A549 (cell line): ENCODE measurements around the gene ARHGEF10L. TPM values are rescaled to one million over a fixed set of nuclear protein-coding genes. Genes with fewer than 3 reads are reported as not detected.
A peak's percentile ranks its signal among the peaks of the same experiment; 100 is the strongest.

Experiments used
- ATAC-seq, 2 experiments: fragments of 200-7000 bp in 1 of 2; fragments of >200 bp in 1 of 2; cut with Nextera tagmentation in 1 of 2; cut with Tn5 transposase in 1 of 2; 3 replicates each; pipeline versions ENCODE4 v1.8.0 to v1.9.1; 2018 to 2020; ENCODE audit warnings: mild to moderate bottlenecking in 1 of 2, moderate library complexity in 1 of 2
- CTCF ChIA-PET: fragments of 300-600 bp; sonication (Branson Sonifier 250); formaldehyde crosslinking; extraction: SDS; loops from one replicate; lab custom pipeline; 2021; ENCODE audit warnings: antibody characterized with exemption, inconsistent platforms; lab: Yijun Ruan, JAX
- POLR2A ChIA-PET: fragments of 350-600 bp; formaldehyde crosslinking; extraction: SDS; loops from one replicate; lab custom pipeline; 2021; ENCODE audit warnings: antibody characterized with exemption, inconsistent platforms; lab: Yijun Ruan, JAX
- DNase-seq, 2 experiments: peaks; one replicate each; pipeline versions ENCODE4 v3.0.0 to v3.0.0-alpha.2; 2011 to 2016; ENCODE audit warnings: low read depth in 1 of 2, low spot score in 1 of 2
- FAIRE-seq: peaks from 2 replicates; lab custom pipeline; 2011; peaks lifted over from hg19 to GRCh38; lab: Jason Lieb, UNC
- H3K27ac ChIP-seq, 2 experiments: fragments of >200 bp; sonication (Bioruptor Twin); formaldehyde crosslinking; 3 replicates each; pipeline ENCODE4 v1.5.1; 2016 to 2017
- H3K4me1 ChIP-seq: fragments of >200 bp; sonication (Bioruptor Twin); formaldehyde crosslinking; 3 replicates; pipeline ENCODE4 v1.6.1; 2016
- H3K4me2 ChIP-seq: fragments of >200 bp; sonication (Bioruptor Twin); formaldehyde crosslinking; 3 replicates; pipeline ENCODE4 v1.6.1; 2016
- H3K4me3 ChIP-seq: fragments of >200 bp; sonication (Bioruptor Twin); formaldehyde crosslinking; 3 replicates; pipeline ENCODE4 v1.5.1; 2016
- H3K9me3 ChIP-seq: fragments of >200 bp; sonication (Bioruptor Twin); formaldehyde crosslinking; 3 replicates; pipeline ENCODE4 v1.6.1; 2016
- BHLHE40 ChIP-seq: IDR thresholded peaks from 2 replicates; pipeline ENCODE4 v1.6.1; 2012; ENCODE audit warnings: low read depth, low read length, inconsistent platforms
- CTCF ChIP-seq: fragments of >200 bp; sonication (Bioruptor Twin); formaldehyde crosslinking; IDR thresholded peaks from 3 replicates; pipeline ENCODE4 v1.5.1; 2016
- EHMT2 ChIP-seq: fragments of 200-600 bp; sonication (generic); IDR thresholded peaks from 2 replicates; pipeline ENCODE4 v1.6.1; 2016; ENCODE audit warnings: antibody characterized with exemption, low read depth, mild to moderate bottlenecking, moderate library complexity
- ELK1 ChIP-seq: fragments of 150-350 bp; IDR thresholded peaks from 2 replicates; pipeline ENCODE4 v1.6.1; 2014; ENCODE audit warnings: low read depth, mild to moderate bottlenecking, low read length
- EP300 ChIP-seq, 2 experiments: fragments of >200 bp; sonication (Bioruptor Twin); formaldehyde crosslinking; IDR thresholded peaks; 2 replicates in 1 of 2; 3 replicates in 1 of 2; pipeline ENCODE4 v1.6.1; 2016 to 2017
- HES2 ChIP-seq: fragments of >200 bp; sonication (Bioruptor Twin); formaldehyde crosslinking; IDR thresholded peaks from 2 replicates; pipeline ENCODE4 v1.6.1; 2016
- HOXB13 ChIP-seq: fragments of 250-450 bp; sonication (Bioruptor Pico); IDR thresholded peaks from 2 replicates; pipeline ENCODE4 v1.5.0; 2020; ENCODE audit warnings: low read depth, mild to moderate bottlenecking, moderate library complexity
- JUN ChIP-seq, 2 experiments: fragments of >200 bp; sonication (Bioruptor Twin); formaldehyde crosslinking; IDR thresholded peaks; 2 replicates in 1 of 2; 3 replicates in 1 of 2; pipeline ENCODE4 v1.6.1; 2016 to 2017
- JUNB ChIP-seq: fragments of >200 bp; sonication (Bioruptor Twin); formaldehyde crosslinking; IDR thresholded peaks from 2 replicates; pipeline ENCODE4 v1.6.1; 2016
- MAZ ChIP-seq: fragments of 150-350 bp; IDR thresholded peaks from 2 replicates; pipeline ENCODE4 v1.6.1; 2014; ENCODE audit warnings: antibody characterized with exemption, low read depth, low read length, borderline replicate concordance
- MYC ChIP-seq: IDR thresholded peaks from 2 replicates; pipeline ENCODE4 v1.6.1; 2012; ENCODE audit warnings: mild to moderate bottlenecking, inconsistent platforms, low read length, improper control_type of control experiment, borderline replicate concordance
- NPAS2 ChIP-seq: fragments of 250-450 bp; sonication (Bioruptor Pico); IDR thresholded peaks from 2 replicates; pipeline ENCODE4 v1.8.0; 2022; ENCODE audit warnings: mild to moderate bottlenecking, moderate library complexity, borderline replicate concordance
- POLR2A ChIP-seq: IDR thresholded peaks from 2 replicates; pipeline ENCODE4 v1.6.1; 2012; ENCODE audit warnings: mild to moderate bottlenecking, low read length
- POLR2AphosphoS2 ChIP-seq: conservative IDR thresholded peaks from 2 replicates; pipeline ENCODE4 v1.6.1; 2012; ENCODE audit warnings: low read length, improper control_type of control experiment, inconsistent platforms
- RAD21 ChIP-seq, 2 experiments: fragments of >200 bp in 1 of 2; sonication (Bioruptor Twin) in 1 of 2; formaldehyde crosslinking in 1 of 2; IDR thresholded peaks in 1 of 2; conservative IDR thresholded peaks in 1 of 2; 2 replicates in 1 of 2; 3 replicates in 1 of 2; pipeline ENCODE4 v1.6.1; 2012 to 2018; ENCODE audit warnings: inconsistent platforms in 1 of 2
- REST ChIP-seq: fragments of 200-600 bp; sonication (generic); IDR thresholded peaks from 2 replicates; pipeline ENCODE4 v1.6.1; 2016; ENCODE audit warnings: antibody characterized with exemption, mild to moderate bottlenecking, moderate library complexity
- RFX5 ChIP-seq: fragments of 450-650 bp; IDR thresholded peaks from 2 replicates; pipeline ENCODE4 v1.7.1; 2014; ENCODE audit warnings: antibody characterized with exemption, mild to moderate bottlenecking, moderate library complexity
- SMC3 ChIP-seq: fragments of >200 bp; sonication (Bioruptor Twin); formaldehyde crosslinking; IDR thresholded peaks from 3 replicates; pipeline ENCODE4 v1.6.1; 2018; ENCODE audit warnings: inconsistent platforms
- TFCP2L1 ChIP-seq: fragments of 250-450 bp; sonication (Bioruptor Pico); IDR thresholded peaks from 2 replicates; pipeline ENCODE4 v1.5.0; 2021; ENCODE audit warnings: mild to moderate bottlenecking
- ZSCAN20 ChIP-seq: fragments of 250-450 bp; sonication (Bioruptor Pico); IDR thresholded peaks from 2 replicates; pipeline ENCODE4 v1.8.0; 2022; ENCODE audit warnings: mild to moderate bottlenecking, moderate library complexity
- WGBS: methylation state at CpG from one replicate; pipeline ENCODE4 v1.1.6; 2017; ENCODE audit errors: missing lambda C conversion rate; 5-methylcytosine and 5-hydroxymethylcytosine counted together
- polyA plus RNA-seq, 4 experiments: library from polyadenylated mRNA; depleted of rRNA in 3 of 4; stranded (reverse); fragments of >200 nt; fragmentation: RNase III in 1 of 4; extraction: RNeasy Plus Mini Kit Qiagen cat#74134 plus additional on column Dnase treatment in 1 of 4; gene quantifications; 2 replicates in 3 of 4; 3 replicates in 1 of 4; pipeline ENCODE4 v1.2.3, GENCODE V29; 2011 to 2017
- TF ChIP-seq, protein P1 (sequence below): fragments of >200 bp; sonication (Bioruptor Twin); formaldehyde crosslinking; IDR thresholded peaks from 3 replicates; pipeline ENCODE4 v1.6.1; 2016
- TF ChIP-seq, protein P2 (sequence below): IDR thresholded peaks from 2 replicates; pipeline ENCODE4 v1.6.1; 2012

ARHGEF10L gene
- polyA plus RNA-seq, 2 of the 4 experiments (the other 2 are of a cell fraction), result 3.5 to 5.2 TPM

DNA sequence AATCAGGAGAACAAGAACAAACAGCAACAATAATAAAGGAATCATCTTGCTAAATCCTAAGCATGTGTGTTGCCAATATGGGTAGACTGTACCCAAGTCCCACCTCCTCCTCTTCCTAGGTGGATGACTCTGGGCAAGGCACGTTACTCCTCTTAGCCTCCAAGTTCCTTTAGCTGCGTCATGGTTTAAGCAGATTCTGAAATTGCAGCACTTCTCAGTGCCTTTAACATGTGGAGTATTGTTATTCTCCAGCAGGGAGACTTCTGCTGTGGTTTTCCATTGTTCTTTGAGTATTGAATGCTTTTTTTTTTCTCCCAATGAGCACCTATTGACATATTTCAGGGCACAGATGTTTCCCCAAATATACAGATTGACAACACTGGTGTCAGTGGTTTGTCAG is 15.5 kb downstream of the ARHGEF10L start (continued):
- no peak for TF ChIP-seq REST
- no peak for TF ChIP-seq HOXB13
- no peak for TF ChIP-seq SMC3

DNA sequence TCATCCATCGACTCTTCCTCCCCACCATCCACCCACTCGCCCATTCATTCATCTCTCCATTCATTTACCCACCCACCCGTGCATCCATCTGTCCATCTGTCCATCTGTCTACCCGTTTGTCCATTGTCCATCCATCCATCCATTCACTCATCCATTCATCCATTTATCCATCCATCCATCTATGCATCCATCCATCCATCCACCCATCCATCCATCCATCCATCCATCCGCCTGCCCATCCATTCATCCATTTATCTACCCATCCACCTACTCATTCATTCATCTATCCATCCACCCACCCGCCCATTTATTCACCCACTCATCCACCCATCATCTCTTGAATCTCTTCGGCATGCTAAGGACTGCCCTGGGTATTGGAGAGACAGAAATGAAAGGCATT is 18.5 kb downstream of the ARHGEF10L start:
- POLR2A ChIA-PET, result no interaction called here
- H3K4me2 ChIP-seq, result no peak overlapping the region
- FAIRE-seq (no peak), DNase-seq (no peak), ATAC-seq (no peak)
- TF ChIP-seq, protein P1, sequence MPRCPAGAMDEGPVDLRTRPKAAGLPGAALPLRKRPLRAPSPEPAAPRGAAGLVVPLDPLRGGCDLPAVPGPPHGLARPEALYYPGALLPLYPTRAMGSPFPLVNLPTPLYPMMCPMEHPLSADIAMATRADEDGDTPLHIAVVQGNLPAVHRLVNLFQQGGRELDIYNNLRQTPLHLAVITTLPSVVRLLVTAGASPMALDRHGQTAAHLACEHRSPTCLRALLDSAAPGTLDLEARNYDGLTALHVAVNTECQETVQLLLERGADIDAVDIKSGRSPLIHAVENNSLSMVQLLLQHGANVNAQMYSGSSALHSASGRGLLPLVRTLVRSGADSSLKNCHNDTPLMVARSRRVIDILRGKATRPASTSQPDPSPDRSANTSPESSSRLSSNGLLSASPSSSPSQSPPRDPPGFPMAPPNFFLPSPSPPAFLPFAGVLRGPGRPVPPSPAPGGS, result no peak
- TF ChIP-seq JUNB, result no peak
- no peak for TF ChIP-seq HES2
- TF ChIP-seq, protein P2, sequence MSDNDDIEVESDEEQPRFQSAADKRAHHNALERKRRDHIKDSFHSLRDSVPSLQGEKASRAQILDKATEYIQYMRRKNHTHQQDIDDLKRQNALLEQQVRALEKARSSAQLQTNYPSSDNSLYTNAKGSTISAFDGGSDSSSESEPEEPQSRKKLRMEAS, result no peak
- TF ChIP-seq, all 56 proteins: peak for 0
- CTCF ChIA-PET, result interaction anchor here (1.3 to 1.4 kb wide), 2 partner anchors 17 to 50 kb away, joined by 3 to 4 read pairs; no protein-coding TSS in a partner anchor
- WGBS, result 91% methylated on average over 7 of the region's 7 CpGs
- H3K9me3 ChIP-seq, result no peaks in the 10 kb centered on the region
- H3K27ac ChIP-seq, result no peak overlapping the region
- peaks cover 49% of the 10 kb centered on the region for H3K4me1 ChIP-seq
- H3K4me3 ChIP-seq, result no peak overlapping the region

- POLR2A ChIA-PET, result no interaction called here
- ATAC-seq, result no peak
- TF ChIP-seq BHLHE40, result no peak
- TF ChIP-seq ZSCAN20 (CRISPR knock-in tag), result no peak
- TF ChIP-seq NPAS2, result no peak
- no peak for TF ChIP-seq JUN (IDR thresholded peaks at IDR 0.05)
- TF ChIP-seq POLR2AphosphoS2, result no peak
- TF ChIP-seq MYC, result no peak
- no peak for TF ChIP-seq CTCF
- TF ChIP-seq ELK1, result no peak
- TF ChIP-seq, protein P2, result no peak
- no peak for TF ChIP-seq RAD21 (conservative IDR thresholded peaks at IDR 0.05 in 1 of 2, IDR thresholded peaks at IDR 0.05 in 1 of 2)
- TF ChIP-seq MAZ, result no peak
- no peak for TF ChIP-seq POLR2A
- TF ChIP-seq TFCP2L1 (CRISPR knock-in tag), result no peak
- TF ChIP-seq EP300 (IDR thresholded peaks at IDR 0.05), result no peak
- TF ChIP-seq REST, result no peak
- TF ChIP-seq EHMT2, result no peak
- TF ChIP-seq RFX5, result no peak
These were observed 19.0 kb downstream of the ARHGEF10L start for GRCh38 chr1:17558541-17558940.

More at GRCh38 chr1:17558541-17558940, 19.0 kb downstream of the ARHGEF10L start:
- DNase-seq (no peak), FAIRE-seq (no peak)
- Histone ChIP-seq H3K4me1 (peaks cover 43% of the 10 kb centered on the region), H3K4me3 (no peak overlapping the region), H3K27ac (peak overlapping the region in 1 of 2 experiments; percentile 81; a peak in 2 of 6 replicates), H3K9me3 (no peaks in the 10 kb centered on the region), H3K4me2 (no peak overlapping the region)
- CTCF ChIA-PET, result interaction anchor here (1.4 kb wide), 1 partner anchor 49 kb away, joined by 3 read pairs; no protein-coding TSS in a partner anchor
- WGBS, result 82% methylated on average over 3 of the region's 3 CpGs
